MM.1S (cell line): ENCODE measurements around the gene ALDH18A1.

Experiments
- DNase-seq: peaks from one replicate; pipeline ENCODE4 v3.0.0-alpha.2; 2015
- H2AFZ ChIP-seq: fragments of 300-600 bp; sonication (generic); 2 replicates; pipeline ENCODE4 v1.6.0; 2016; ENCODE audit warnings: antibody characterized with exemption, low read length
- H3F3A ChIP-seq: fragments of 300-600 bp; sonication (generic); 2 replicates; pipeline ENCODE4 v1.6.1; 2016; ENCODE audit warnings: mild to moderate bottlenecking, antibody characterized with exemption, low read length, moderate library complexity, mixed read lengths; ENCODE audit not compliant: insufficient read depth
- H3K27ac ChIP-seq: fragments of 300-600 bp; sonication (generic); 2 replicates; pipeline ENCODE4 v1.5.1; 2016; ENCODE audit warnings: mild to moderate bottlenecking, low read length
- H3K27me3 ChIP-seq: fragments of 300-600 bp; sonication (generic); replicated peaks from 2 replicates; pipeline ENCODE4 v1.6.0; 2016; ENCODE audit warnings: low read length; ENCODE audit not compliant: insufficient read depth
- H3K36me3 ChIP-seq: fragments of 300-600 bp; sonication (generic); replicated peaks from 2 replicates; pipeline ENCODE4 v1.6.1; 2016; ENCODE audit warnings: mild to moderate bottlenecking, low read length, mixed read lengths; ENCODE audit not compliant: insufficient read depth
- H3K4me1 ChIP-seq: fragments of 300-600 bp; sonication (generic); 2 replicates; pipeline ENCODE4 v1.6.1; 2016; ENCODE audit warnings: low read length, mixed read lengths
- H3K4me2 ChIP-seq: fragments of 300-600 bp; sonication (generic); 2 replicates; pipeline ENCODE4 v1.6.0; 2016; ENCODE audit warnings: low read depth, low read length
- H3K4me3 ChIP-seq: fragments of 300-600 bp; sonication (generic); 2 replicates; pipeline ENCODE4 v1.5.1; 2016; ENCODE audit warnings: low read length, mixed read lengths
- H3K79me2 ChIP-seq: fragments of 300-600 bp; sonication (generic); 2 replicates; pipeline ENCODE4 v1.6.1; 2016; ENCODE audit warnings: mixed run types, low read length, mixed read lengths
- H3K9ac ChIP-seq: fragments of 300-600 bp; sonication (generic); 2 replicates; pipeline ENCODE4 v1.6.1; 2016; ENCODE audit warnings: low read length, mixed read lengths
- H3K9me2 ChIP-seq: fragments of 300-600 bp; sonication (generic); replicated peaks from 2 replicates; pipeline ENCODE4 v1.6.1; 2016; ENCODE audit warnings: mild to moderate bottlenecking, low read length, mixed read lengths; ENCODE audit not compliant: insufficient read depth
- H3K9me3 ChIP-seq: fragments of 300-600 bp; sonication (generic); replicated peaks from 2 replicates; pipeline ENCODE4 v1.6.1; 2016; ENCODE audit warnings: mild to moderate bottlenecking, low read length, mixed read lengths; ENCODE audit not compliant: insufficient read depth
- H4K20me1 ChIP-seq: fragments of 300-600 bp; sonication (generic); 2 replicates; pipeline ENCODE4 v1.6.1; 2016; ENCODE audit warnings: mild to moderate bottlenecking, low read length, moderate library complexity, mixed read lengths; ENCODE audit not compliant: insufficient read depth
- EZH2 ChIP-seq: fragments of 300-600 bp; sonication (generic); optimal IDR thresholded peaks from 2 replicates; pipeline ENCODE3; 2017; ENCODE audit warnings: low read depth, mild to moderate bottlenecking, antibody characterized with exemption, low read length, mixed read lengths
- EZH2phosphoT487 ChIP-seq: fragments of 300-600 bp; sonication (generic); IDR thresholded peaks from 2 replicates; pipeline ENCODE4 v1.6.1; 2018; ENCODE audit warnings: antibody characterized with exemption, low read length
- TF ChIP-seq, protein P1 (sequence below): fragments of 300-600 bp; sonication (generic); IDR thresholded peaks from 2 replicates; pipeline ENCODE4 v1.5.1; 2016; ENCODE audit warnings: antibody characterized with exemption, low read length, mixed read lengths

ALDH18A1 gene

GRCh38 chr10:95691281-95691680 lies 34.8 kb upstream of the ALDH18A1 start:
- Histone ChIP-seq H3K36me3 (no peaks in the 10 kb centered on the region; the same call in 1 of the 2 replicates), H3K9me2 (no peaks in the 10 kb centered on the region), H3K4me1 (no peaks in the 10 kb centered on the region), H3K27me3 (no peaks in the 10 kb centered on the region), H4K20me1 (no peaks in the 10 kb centered on the region), H3K9ac (no peak overlapping the region), H3F3A (no peaks in the 10 kb centered on the region), H3K4me3 (no peak overlapping the region), H3K4me2 (no peak overlapping the region), H3K27ac (no peak overlapping the region), H3K79me2 (peaks cover 24% of the 10 kb centered on the region), H2AFZ (no peak overlapping the region), H3K9me3 (no peaks in the 10 kb centered on the region)
- TF ChIP-seq, protein P1, sequence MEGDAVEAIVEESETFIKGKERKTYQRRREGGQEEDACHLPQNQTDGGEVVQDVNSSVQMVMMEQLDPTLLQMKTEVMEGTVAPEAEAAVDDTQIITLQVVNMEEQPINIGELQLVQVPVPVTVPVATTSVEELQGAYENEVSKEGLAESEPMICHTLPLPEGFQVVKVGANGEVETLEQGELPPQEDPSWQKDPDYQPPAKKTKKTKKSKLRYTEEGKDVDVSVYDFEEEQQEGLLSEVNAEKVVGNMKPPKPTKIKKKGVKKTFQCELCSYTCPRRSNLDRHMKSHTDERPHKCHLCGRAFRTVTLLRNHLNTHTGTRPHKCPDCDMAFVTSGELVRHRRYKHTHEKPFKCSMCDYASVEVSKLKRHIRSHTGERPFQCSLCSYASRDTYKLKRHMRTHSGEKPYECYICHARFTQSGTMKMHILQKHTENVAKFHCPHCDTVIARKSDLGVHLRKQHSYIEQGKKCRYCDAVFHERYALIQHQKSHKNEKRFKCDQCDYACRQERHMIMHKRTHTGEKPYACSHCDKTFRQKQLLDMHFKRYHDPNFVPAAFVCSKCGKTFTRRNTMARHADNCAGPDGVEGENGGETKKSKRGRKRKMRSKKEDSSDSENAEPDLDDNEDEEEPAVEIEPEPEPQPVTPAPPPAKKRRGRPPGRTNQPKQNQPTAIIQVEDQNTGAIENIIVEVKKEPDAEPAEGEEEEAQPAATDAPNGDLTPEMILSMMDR: no peak
- no peak for TF ChIP-seq EZH2phosphoT487
- no peak for TF ChIP-seq EZH2
- DNase-seq: no peak

- no peaks in the 10 kb centered on the region; the same call in 1 of the 2 replicates for H3K36me3 ChIP-seq
- H3K4me2 ChIP-seq: no peak overlapping the region
- no peak overlapping the region for H3K4me3 ChIP-seq
- H3K27me3 ChIP-seq: no peaks in the 10 kb centered on the region
- no peaks in the 10 kb centered on the region for H3K4me1 ChIP-seq
- H4K20me1 ChIP-seq: no peaks in the 10 kb centered on the region
- no peaks in the 10 kb centered on the region for H3F3A ChIP-seq
- DNase-seq: no peak
- H3K9me3 ChIP-seq: no peaks in the 10 kb centered on the region
- no peak overlapping the region for H2AFZ ChIP-seq
- peaks cover 24% of the 10 kb centered on the region for H3K79me2 ChIP-seq
- H3K9me2 ChIP-seq: no peaks in the 10 kb centered on the region
- no peak for TF ChIP-seq EZH2
- TF ChIP-seq EZH2phosphoT487: no peak
- TF ChIP-seq, protein P1: no peak
- no peak overlapping the region for H3K27ac ChIP-seq
- H3K9ac ChIP-seq: no peak overlapping the region
Observed at GRCh38 chr10:95688648-95689047, 32.1 kb upstream of the ALDH18A1 start.

- no peaks in the 10 kb centered on the region for H3K27me3 ChIP-seq
- no peak overlapping the region for H3K9ac ChIP-seq
- no peaks in the 10 kb centered on the region for H3K9me2 ChIP-seq
- no peak overlapping the region for H3K27ac ChIP-seq
- no peaks in the 10 kb centered on the region for H3K9me3 ChIP-seq
- no peaks in the 10 kb centered on the region for H4K20me1 ChIP-seq
- no peaks in the 10 kb centered on the region; the same call in 1 of the 2 replicates for H3K36me3 ChIP-seq
- no peak for DNase-seq
- H3K4me1 ChIP-seq: no peaks in the 10 kb centered on the region
- H3K79me2 ChIP-seq: no peaks in the 10 kb centered on the region
- TF ChIP-seq EZH2phosphoT487: no peak
- TF ChIP-seq EZH2: no peak
- TF ChIP-seq, protein P1: no peak
- no peak overlapping the region for H3K4me2 ChIP-seq
- H3K4me3 ChIP-seq: no peak overlapping the region
- no peak overlapping the region for H2AFZ ChIP-seq
- no peaks in the 10 kb centered on the region for H3F3A ChIP-seq
Observed at GRCh38 chr10:95683966-95684365, 27.5 kb upstream of the ALDH18A1 start.
